ENCODE results near the gene GNB2. TPM values are rescaled to one million over a fixed set of nuclear protein-coding genes. Genes with fewer than 3 reads are reported as not detected.

Gene GNB2
- total and polyA plus RNA-seq, 2 of the 13 experiments (the other 11 are each of a cell fraction or from before 2014, with no cell fraction given) = 48.3 to 67.1 TPM

DNA sequence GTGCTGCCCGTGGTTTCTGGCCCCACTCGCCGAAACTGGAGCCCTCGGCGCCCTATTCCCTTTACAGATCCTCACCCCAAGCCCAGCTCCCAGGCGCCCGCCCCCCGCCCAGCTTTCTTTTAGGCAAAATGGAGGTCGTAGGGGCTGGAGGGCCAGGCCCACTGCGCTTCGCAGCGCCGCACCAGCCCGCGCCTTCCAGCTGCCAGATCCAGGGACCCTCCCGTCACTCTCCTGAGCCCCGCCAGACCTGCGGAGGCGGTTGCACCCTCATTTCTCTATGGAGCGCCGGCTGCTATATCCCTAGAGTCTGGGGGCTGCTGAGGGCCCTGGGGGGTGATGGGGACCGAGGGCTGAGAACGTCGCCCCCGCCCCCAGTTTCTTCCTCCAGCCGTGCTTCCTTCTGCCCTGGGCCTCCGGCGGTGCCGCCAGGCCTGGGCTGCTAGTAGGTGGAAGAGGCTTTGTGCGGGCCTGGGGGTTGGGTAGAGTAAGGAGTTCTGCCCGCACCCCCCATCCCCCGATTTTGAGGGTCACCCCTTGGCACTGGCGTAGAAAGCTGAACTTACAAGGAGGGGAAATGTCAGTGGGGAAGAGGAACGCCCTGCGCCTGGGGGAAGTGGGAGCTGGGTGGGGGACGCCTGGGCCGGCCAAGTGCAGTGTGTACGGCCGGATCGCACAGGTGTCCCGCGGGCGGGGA lies 1.0 kb downstream of the GNB2 start (continued):
- TF ChIP-seq, protein P1, sequence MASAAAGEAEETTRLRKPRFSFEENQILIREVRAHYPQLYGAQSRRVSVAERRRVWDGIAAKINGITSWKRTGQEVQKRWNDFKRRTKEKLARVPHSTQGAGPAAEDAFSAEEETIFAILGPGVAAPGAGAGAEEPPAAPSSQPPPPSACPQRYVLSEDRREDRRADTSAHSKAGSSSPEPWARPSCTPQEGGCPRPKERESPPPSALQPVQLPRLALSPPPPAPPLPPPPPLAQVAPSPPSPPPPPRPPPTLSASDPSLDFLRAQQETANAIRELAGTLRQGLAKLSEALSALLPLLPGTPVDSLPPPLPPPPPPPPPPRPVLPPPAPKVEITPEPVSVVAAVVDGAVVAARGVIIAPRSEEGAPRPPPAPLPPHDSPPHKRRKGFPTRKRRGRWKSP (CRISPR knock-in tag; IDR thresholded peaks at IDR 0.05) = 0 out of 2 replicates have a peak, but pooled peaks have one; percentile 39
- no peak for TF ChIP-seq CHD4 (IDR thresholded peaks at IDR 0.05; ENCODE audit: borderline replicate concordance, low read length)
- TF ChIP-seq ZFYVE20 (CRISPR knock-in tag; IDR thresholded peaks at IDR 0.05; ENCODE audit: borderline replicate concordance, low read depth) = no peak
- no peak for TF ChIP-seq ZNF747 (CRISPR knock-in tag; IDR thresholded peaks at IDR 0.05; ENCODE audit: borderline replicate concordance)
- TF ChIP-seq ZNF816 (CRISPR knock-in tag; IDR thresholded peaks at IDR 0.05; ENCODE audit: borderline replicate concordance) = no peak
- peak; percentile 15; the same call in 1 of the 2 replicates for TF ChIP-seq IRX3 (CRISPR knock-in tag; IDR thresholded peaks at IDR 0.05; ENCODE audit: borderline replicate concordance, low read depth)
- no peak for TF ChIP-seq NFE2L2 (IDR thresholded peaks at IDR 0.05; ENCODE audit: low read length)
- TF ChIP-seq, protein P2, sequence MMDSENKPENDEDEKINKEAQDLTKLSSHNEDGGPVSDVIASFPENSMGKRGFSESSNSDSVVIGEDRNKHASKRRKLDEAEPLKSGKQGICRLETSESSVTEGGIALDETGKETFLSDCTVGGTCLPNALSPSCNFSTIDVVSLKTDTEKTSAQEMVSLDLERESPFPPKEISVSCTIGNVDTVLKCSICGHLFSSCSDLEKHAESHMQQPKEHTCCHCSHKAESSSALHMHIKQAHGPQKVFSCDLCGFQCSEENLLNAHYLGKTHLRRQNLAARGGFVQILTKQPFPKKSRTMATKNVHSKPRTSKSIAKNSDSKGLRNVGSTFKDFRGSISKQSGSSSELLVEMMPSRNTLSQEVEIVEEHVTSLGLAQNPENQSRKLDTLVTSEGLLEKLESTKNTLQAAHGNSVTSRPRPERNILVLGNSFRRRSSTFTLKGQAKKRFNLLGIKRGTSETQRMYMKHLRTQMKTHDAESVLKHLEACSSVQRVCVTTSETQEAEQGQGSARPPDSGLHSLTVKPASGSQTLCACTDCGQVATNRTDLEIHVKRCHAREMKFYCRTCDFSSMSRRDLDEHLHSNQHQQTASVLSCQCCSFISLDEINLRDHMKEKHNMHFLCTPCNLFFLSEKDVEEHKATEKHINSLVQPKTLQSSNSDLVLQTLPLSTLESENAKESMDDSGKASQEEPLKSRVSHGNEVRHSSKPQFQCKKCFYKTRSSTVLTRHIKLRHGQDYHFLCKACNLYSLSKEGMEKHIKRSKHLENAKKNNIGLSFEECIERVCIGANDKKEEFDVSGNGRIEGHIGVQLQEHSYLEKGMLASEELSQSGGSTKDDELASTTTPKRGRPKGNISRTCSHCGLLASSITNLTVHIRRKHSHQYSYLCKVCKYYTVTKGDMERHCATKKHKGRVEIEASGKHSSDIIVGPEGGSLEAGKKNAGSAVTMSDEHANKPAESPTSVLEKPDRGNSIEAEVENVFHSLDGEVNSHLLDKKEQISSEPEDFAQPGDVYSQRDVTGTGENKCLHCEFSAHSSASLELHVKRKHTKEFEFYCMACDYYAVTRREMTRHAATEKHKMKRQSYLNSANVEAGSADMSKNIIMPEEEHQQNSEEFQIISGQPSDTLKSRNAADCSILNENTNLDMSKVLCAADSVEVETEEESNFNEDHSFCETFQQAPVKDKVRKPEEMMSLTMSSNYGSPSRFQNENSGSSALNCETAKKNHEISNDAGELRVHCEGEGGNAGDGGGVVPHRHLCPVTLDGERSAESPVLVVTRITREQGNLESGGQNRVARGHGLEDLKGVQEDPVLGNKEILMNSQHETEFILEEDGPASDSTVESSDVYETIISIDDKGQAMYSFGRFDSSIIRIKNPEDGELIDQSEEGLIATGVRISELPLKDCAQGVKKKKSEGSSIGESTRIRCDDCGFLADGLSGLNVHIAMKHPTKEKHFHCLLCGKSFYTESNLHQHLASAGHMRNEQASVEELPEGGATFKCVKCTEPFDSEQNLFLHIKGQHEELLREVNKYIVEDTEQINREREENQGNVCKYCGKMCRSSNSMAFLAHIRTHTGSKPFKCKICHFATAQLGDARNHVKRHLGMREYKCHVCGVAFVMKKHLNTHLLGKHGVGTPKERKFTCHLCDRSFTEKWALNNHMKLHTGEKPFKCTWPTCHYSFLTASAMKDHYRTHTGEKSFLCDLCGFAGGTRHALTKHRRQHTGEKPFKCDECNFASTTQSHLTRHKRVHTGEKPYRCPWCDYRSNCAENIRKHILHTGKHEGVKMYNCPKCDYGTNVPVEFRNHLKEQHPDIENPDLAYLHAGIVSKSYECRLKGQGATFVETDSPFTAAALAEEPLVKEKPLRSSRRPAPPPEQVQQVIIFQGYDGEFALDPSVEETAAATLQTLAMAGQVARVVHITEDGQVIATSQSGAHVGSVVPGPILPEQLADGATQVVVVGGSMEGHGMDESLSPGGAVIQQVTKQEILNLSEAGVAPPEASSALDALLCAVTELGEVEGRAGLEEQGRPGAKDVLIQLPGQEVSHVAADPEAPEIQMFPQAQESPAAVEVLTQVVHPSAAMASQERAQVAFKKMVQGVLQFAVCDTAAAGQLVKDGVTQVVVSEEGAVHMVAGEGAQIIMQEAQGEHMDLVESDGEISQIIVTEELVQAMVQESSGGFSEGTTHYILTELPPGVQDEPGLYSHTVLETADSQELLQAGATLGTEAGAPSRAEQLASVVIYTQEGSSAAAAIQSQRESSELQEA (CRISPR knock-in tag; IDR thresholded peaks at IDR 0.05; ENCODE audit: not compliant biosample characterization) = peak; percentile 18
- TF ChIP-seq HOXA5 (CRISPR knock-in tag; IDR thresholded peaks at IDR 0.05) = no peak
- no peak for TF ChIP-seq TRIM24 (CRISPR knock-in tag; IDR thresholded peaks at IDR 0.05)
- TF ChIP-seq ZNF558 (CRISPR knock-in tag; IDR thresholded peaks at IDR 0.05; ENCODE audit: borderline replicate concordance) = peak; percentile 16; the same call in 1 of the 2 replicates
- TF ChIP-seq ZNF777 (CRISPR knock-in tag; IDR thresholded peaks at IDR 0.05) = 0 out of 2 replicates have a peak, but pooled peaks have one; percentile 19
- no peak for TF ChIP-seq GFI1 (CRISPR knock-in tag; IDR thresholded peaks at IDR 0.05; ENCODE audit: borderline replicate concordance)
- TF ChIP-seq, protein P3, sequence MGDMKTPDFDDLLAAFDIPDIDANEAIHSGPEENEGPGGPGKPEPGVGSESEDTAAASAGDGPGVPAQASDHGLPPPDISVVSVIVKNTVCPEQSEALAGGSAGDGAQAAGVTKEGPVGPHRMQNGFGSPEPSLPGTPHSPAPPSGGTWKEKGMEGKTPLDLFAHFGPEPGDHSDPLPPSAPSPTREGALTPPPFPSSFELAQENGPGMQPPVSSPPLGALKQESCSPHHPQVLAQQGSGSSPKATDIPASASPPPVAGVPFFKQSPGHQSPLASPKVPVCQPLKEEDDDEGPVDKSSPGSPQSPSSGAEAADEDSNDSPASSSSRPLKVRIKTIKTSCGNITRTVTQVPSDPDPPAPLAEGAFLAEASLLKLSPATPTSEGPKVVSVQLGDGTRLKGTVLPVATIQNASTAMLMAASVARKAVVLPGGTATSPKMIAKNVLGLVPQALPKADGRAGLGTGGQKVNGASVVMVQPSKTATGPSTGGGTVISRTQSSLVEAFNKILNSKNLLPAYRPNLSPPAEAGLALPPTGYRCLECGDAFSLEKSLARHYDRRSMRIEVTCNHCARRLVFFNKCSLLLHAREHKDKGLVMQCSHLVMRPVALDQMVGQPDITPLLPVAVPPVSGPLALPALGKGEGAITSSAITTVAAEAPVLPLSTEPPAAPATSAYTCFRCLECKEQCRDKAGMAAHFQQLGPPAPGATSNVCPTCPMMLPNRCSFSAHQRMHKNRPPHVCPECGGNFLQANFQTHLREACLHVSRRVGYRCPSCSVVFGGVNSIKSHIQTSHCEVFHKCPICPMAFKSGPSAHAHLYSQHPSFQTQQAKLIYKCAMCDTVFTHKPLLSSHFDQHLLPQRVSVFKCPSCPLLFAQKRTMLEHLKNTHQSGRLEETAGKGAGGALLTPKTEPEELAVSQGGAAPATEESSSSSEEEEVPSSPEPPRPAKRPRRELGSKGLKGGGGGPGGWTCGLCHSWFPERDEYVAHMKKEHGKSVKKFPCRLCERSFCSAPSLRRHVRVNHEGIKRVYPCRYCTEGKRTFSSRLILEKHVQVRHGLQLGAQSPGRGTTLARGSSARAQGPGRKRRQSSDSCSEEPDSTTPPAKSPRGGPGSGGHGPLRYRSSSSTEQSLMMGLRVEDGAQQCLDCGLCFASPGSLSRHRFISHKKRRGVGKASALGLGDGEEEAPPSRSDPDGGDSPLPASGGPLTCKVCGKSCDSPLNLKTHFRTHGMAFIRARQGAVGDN (CRISPR knock-in tag; IDR thresholded peaks at IDR 0.05) = peak; percentile 45; the same call in 1 of the 2 replicates
